Gastroesophageal sphincter (tissue), 3 donors: ENCODE measurements around the gene HS2ST1.

Experiments
- POLR2A ChIP-seq, 2 donors: fragments of 450-650 bp; IDR thresholded peaks; one replicate each; pipeline ENCODE4 v1.6.1; 2017; ENCODE audit warnings: antibody characterized with exemption in 2 of 2, mild to moderate bottlenecking in 2 of 2, moderate library complexity in 1 of 2
- TF ChIP-seq, protein P1 (sequence below), 4 experiments: fragments of 200-600 bp in 2 of 4; fragments of 450-650 bp in 2 of 4; sonication (generic) in 1 of 4; IDR thresholded peaks; one replicate each; pipeline ENCODE4 v1.5.1; 2017 to 2019; ENCODE audit warnings: antibody characterized with exemption in 4 of 4, mild to moderate bottlenecking in 2 of 4, moderate library complexity in 2 of 4

DNA sequence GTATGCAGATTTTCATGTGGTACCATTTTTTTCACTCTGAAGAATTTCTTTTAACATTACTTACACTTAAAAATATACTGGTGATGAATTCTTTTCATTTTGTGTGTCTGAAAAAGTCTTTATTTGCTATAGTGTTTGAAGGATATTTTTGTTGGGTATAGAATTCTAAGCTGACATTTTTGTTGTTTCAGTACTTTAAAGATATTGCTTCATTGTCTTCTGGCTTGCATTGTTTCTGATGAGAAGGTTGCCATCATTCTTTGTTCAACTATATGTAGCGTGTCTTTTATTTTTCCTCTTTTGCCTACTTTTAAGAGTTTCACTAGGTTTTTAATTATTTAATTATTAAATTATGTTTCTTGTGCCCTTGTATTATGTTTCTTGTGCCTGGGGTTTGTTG, 8.0 kb downstream of the HS2ST1 start:
- TF ChIP-seq, protein P1, sequence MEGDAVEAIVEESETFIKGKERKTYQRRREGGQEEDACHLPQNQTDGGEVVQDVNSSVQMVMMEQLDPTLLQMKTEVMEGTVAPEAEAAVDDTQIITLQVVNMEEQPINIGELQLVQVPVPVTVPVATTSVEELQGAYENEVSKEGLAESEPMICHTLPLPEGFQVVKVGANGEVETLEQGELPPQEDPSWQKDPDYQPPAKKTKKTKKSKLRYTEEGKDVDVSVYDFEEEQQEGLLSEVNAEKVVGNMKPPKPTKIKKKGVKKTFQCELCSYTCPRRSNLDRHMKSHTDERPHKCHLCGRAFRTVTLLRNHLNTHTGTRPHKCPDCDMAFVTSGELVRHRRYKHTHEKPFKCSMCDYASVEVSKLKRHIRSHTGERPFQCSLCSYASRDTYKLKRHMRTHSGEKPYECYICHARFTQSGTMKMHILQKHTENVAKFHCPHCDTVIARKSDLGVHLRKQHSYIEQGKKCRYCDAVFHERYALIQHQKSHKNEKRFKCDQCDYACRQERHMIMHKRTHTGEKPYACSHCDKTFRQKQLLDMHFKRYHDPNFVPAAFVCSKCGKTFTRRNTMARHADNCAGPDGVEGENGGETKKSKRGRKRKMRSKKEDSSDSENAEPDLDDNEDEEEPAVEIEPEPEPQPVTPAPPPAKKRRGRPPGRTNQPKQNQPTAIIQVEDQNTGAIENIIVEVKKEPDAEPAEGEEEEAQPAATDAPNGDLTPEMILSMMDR (IDR thresholded peaks at IDR 0.05): no peak
- TF ChIP-seq POLR2A (IDR thresholded peaks at IDR 0.05): no peak
